KOPT-K1 (cell line): ENCODE data around the gene CWF19L1.
"Not testable (repeated sequence)": the region's sequence is repeated elsewhere in the genome, so short reads cannot be mapped to it uniquely, and the experiment has no call there.

Experiments
- H3K27ac ChIP-seq: fragments of 200-600 bp; sonication (generic); 2 replicates; pipeline ENCODE4 v1.5.1; 2016; ENCODE audit warnings: antibody characterized with exemption, mild to moderate bottlenecking, low read depth, low read length; ENCODE audit not compliant: poor library complexity, severe bottlenecking
- H3K36me3 ChIP-seq: fragments of 200-600 bp; sonication (generic); 2 replicates; pipeline ENCODE4 v1.5.1; 2017; ENCODE audit warnings: antibody characterized with exemption, mild to moderate bottlenecking, low read length, moderate library complexity; ENCODE audit not compliant: insufficient read depth
- H3K9me3 ChIP-seq: fragments of 200-600 bp; sonication (generic); 2 replicates; pipeline ENCODE4 v1.5.1; 2017; ENCODE audit warnings: antibody characterized with exemption, low read length, mild to moderate bottlenecking; ENCODE audit not compliant: insufficient read depth, poor library complexity, severe bottlenecking

Gene CWF19L1

GRCh38 chr10:100267239-100268104 is at the start of gene CWF19L1:
Gene CWF19L1, minus strand, starts transcription at chr10:100267638. Its CDS starts 45 bp downstream, at chr10:100267593.
- Histone ChIP-seq H3K36me3 (peaks cover 9% of the 10 kb centered on the region), H3K9me3 (no peaks in the 10 kb centered on the region), H3K27ac (peak within 1 kb of the TSS; percentile 82)

GRCh38 chr10:100315615-100316014 is 48.2 kb upstream of the CWF19L1 start:
- no peaks in the 10 kb centered on the region for H3K36me3 ChIP-seq
- H3K27ac ChIP-seq, result no peak overlapping the region
- no peaks in the 10 kb centered on the region for H3K9me3 ChIP-seq

GRCh38 chr10:100311298-100311697 is 43.9 kb upstream of the CWF19L1 start:
- Histone ChIP-seq H3K36me3 (no peaks in the 10 kb centered on the region), H3K27ac (no peak overlapping the region), H3K9me3 (no peaks in the 10 kb centered on the region)

DNA sequence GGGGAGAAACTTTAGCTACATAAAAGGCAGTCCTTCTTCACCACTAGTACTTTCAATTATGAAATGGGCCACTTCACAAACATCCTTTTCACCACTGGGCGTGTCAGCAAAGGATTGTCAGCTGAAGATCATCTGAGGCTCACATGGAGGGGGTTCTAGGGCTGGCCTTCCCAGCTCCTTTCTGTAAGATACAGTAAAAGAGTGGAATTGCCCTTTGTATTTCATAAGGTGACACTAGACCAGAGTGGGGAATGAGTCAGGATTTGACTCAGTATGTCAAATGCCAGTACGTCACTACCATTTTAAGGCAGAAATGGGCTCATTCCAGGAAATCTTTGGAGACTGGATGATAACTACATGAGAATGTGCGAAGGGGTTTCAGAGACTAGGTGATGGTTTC is 40.2 kb upstream of the CWF19L1 start:
- Histone ChIP-seq H3K9me3 (no peaks in the 10 kb centered on the region), H3K36me3 (no peaks in the 10 kb centered on the region), H3K27ac (no peak overlapping the region)

DNA sequence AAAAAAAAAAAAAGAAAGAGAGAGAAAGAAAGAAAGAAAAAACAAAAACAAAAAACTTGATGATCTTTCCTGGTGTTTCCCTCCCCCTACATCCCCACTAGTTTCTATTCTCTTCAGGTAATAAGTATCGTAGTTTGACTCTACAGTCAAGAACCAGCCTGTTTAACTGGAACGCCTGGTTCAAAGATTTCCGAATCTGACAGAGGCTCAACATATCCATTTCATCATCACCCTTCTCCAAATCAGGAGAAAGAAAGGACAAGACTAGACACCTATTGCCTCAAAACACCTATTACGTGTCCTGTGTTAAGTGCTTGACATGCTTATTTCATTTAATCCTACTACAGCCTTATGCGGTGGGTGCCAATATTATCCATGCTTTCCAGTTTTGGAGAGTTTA is 39.4 kb upstream of the CWF19L1 start:
- Histone ChIP-seq H3K27ac (no peak overlapping the region), H3K9me3 (no peaks in the 10 kb centered on the region), H3K36me3 (no peaks in the 10 kb centered on the region)

GRCh38 chr10:100304414-100304813 is 37.0 kb upstream of the CWF19L1 start:
- Histone ChIP-seq H3K27ac (no peak overlapping the region), H3K9me3 (no peaks in the 10 kb centered on the region), H3K36me3 (no peaks in the 10 kb centered on the region)

GRCh38 chr10:100303724-100304319 is 36.4 kb upstream of the CWF19L1 start:
- H3K27ac ChIP-seq, result no peak overlapping the region
- H3K9me3 ChIP-seq, result no peaks in the 10 kb centered on the region
- H3K36me3 ChIP-seq, result no peaks in the 10 kb centered on the region

DNA sequence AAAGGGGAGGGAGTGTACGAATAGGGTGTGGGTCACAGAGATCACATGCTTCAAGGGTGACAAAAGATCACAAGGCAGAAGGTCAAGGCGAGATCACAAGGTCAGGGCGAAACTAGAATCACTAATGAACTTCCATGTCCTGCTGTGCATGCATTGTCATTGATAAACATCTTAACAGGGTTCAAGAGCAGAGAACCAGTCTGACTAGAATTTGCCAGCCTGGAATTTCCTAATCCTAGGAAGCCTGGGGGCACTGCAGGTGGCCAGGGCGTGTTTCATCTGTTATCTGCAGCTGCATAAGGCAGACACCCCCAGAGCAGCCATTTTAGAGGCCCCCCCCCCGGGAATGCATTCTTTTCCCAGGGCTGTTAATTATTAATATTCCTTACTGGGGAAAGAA is 33.7 kb upstream of the CWF19L1 start:
- H3K36me3 ChIP-seq, H3K27ac ChIP-seq, H3K9me3 ChIP-seq: not testable (repeated sequence)

DNA sequence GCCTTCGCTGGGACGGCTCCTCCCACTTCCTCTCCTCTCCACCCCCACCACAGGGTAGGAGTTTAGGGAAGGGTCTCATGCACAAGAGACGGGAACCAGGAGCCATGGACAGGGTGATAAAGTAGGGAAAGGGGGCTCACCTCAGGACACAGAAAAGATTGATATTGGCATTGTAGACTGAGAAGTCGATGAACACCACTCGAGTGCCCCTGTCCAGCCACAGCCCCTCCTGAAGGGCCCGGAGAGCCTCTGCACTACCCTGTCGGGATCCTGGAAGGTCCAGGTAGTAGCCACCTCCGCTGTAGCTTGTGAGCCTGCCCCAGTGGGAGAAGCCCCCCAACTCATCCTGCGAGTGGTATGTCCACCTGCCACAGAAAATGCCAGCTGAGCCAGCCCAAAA is 29.8 kb upstream of the CWF19L1 start:
- Histone ChIP-seq H3K36me3 (no peaks in the 10 kb centered on the region), H3K27ac (no peak overlapping the region), H3K9me3 (no peaks in the 10 kb centered on the region)

GRCh38 chr10:100293066-100293465 is 25.6 kb upstream of the CWF19L1 start:
- no peaks in the 10 kb centered on the region for H3K9me3 ChIP-seq
- H3K27ac ChIP-seq, result no peak overlapping the region
- H3K36me3 ChIP-seq, result no peaks in the 10 kb centered on the region

DNA sequence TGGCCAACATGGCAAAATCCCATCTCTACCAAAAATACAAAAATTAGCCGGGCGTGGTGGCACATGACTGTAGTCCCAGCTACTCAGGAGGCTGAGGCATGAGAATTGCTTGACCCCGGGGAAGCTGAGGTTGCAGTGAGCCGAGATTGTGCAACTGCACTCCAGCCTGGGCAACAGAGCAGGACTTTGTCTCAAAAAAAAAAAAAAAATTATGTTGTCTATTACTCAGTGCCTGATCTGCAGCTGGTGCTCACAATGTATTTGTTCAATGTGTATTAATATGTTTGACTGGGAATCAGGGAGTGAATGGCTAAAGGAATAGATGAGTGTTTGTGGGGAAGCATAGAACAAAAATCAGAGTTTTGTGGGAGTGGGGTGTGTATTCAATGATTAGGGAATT is 24.9 kb upstream of the CWF19L1 start:
- H3K9me3 ChIP-seq, H3K27ac ChIP-seq, H3K36me3 ChIP-seq: not testable (repeated sequence)

GRCh38 chr10:100291356-100291755 is 23.9 kb upstream of the CWF19L1 start:
- Histone ChIP-seq H3K27ac (no peak overlapping the region), H3K9me3 (no peaks in the 10 kb centered on the region), H3K36me3 (no peaks in the 10 kb centered on the region)

- Histone ChIP-seq H3K36me3 (no peaks in the 10 kb centered on the region), H3K9me3 (no peaks in the 10 kb centered on the region), H3K27ac (no peak overlapping the region)
Measured at GRCh38 chr10:100289641-100290040, 22.2 kb upstream of the CWF19L1 start.

- H3K27ac ChIP-seq, result no peak overlapping the region
- peaks cover 12% of the 10 kb centered on the region for H3K36me3 ChIP-seq
- no peaks in the 10 kb centered on the region for H3K9me3 ChIP-seq
Measured at GRCh38 chr10:100288196-100288595, 20.8 kb upstream of the CWF19L1 start.

- Histone ChIP-seq H3K36me3 (peaks cover 17% of the 10 kb centered on the region), H3K9me3 (no peaks in the 10 kb centered on the region), H3K27ac (no peak overlapping the region)
Measured at GRCh38 chr10:100287756-100288155, 20.3 kb upstream of the CWF19L1 start.
